Loucy (cell line): Measurements from ENCODE around the gene LMOD3.

Experiments used
- CTCF ChIP-seq: fragments of 200-600 bp; sonication (generic); conservative IDR thresholded peaks from 2 replicates; pipeline ENCODE4 v1.5.1; 2014; ENCODE audit warnings: mild to moderate bottlenecking, antibody characterized with exemption, low read length
- EZH2phosphoT487 ChIP-seq: fragments of 200-600 bp; IDR thresholded peaks from 2 replicates; pipeline ENCODE4 v1.6.1; 2018; ENCODE audit warnings: antibody characterized with exemption, mild to moderate bottlenecking, moderate library complexity, borderline replicate concordance

- no peak for TF ChIP-seq CTCF
- TF ChIP-seq EZH2phosphoT487, result no peak
These were observed 49.5 kb downstream of the LMOD3 start for GRCh38 chr3:69072928-69073327.
